GM03348 (cell line): Measurements from ENCODE around the gene ERC1.

ENCODE experiments used
- DNase-seq: peaks from one replicate; pipeline ENCODE4 v3.0.0; 2012; ENCODE audit warnings: low spot score

The ERC1 gene

DNA sequence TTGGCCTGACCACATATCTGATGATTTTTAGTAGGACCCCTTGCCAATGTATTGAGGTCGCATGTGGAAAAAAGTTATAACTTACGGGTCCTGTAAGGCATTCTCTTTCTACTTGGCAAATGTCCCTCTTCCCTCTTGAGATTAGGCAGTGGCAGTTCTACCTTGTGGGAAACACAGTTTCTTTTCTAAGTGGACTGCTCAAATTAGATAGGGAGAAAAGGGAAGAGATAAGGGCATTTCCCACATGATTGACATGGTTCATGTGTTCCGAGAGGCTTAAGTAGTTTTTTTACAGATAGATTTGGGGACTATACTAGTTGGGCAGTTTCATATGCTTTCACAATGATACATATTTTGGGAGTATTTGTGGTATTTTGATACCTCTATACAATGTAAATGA, 448.7 kb downstream of the ERC1 start:
- no peak for DNase-seq

DNA sequence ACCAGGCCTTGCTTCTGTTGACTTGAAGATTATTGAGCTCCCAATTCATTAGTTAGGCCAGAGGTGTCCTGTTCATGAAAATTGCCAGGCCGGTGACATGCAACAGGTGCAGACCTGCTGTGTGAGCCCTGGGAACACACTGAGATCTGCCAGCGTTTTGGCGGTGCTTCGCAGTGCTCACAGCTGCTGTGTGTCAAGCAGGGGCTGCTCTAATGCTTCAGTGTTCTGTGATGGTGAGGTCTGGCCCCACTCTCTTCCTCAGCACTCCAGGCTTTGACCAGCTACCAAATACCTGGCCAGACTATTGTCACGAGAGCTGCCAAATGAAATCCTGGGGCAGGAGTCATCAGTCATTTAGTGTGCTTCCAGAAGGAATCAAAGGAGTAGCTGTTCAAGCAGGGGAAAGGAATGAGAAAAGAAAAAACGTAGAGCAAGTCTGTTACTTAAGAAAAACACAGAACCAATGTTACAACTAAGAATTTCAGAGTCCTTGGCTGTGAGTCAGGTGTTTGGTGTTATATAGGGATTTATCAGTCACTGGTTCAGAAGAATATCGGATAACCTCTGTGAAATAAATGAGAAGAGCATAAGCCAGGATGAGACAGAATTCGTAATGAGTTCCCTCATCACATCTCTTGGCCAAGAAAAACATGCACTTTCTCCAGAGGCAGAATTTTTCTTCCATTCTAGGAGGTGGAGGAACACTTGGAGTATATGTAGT, 452.6 kb downstream of the ERC1 start:
- DNase-seq, result peak; percentile 50

DNA sequence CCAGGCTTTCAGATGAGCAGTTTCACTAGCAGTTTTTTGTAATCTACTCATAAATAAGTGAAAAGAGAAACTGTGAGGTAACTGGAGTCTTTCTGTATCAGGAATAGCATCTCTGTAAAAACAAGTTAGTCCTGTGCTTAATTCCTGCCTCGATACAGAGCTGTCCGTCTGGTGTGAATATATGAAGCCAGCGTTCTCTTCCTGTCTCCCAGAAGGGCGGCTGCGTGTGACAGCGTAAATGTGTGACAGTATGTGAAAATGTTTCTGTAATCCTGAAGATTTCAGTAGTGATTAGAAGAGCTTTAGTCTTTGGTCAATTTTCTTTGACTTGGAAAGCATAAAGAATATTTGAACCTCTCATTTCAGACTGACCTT, 453.1 kb downstream of the ERC1 start:
- no peak for DNase-seq

DNA sequence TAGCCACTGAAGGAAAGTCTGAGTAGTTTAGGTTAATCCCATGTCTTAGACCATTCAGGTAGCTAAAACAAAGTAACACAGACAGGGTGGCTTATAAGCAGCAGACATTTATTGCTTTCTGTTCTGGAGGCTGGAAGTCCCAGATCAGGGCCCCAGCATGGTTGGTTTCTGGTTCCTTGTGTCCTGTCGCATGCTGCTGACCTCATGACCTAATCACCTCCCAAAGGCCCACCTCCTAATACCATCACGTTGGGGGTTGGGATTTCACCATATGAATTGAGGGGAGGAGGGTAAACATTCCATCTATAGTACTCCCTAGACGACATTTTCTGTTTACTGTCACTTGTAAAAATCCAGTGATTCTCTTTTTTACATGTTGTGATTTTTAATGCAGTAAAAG, 454.8 kb downstream of the ERC1 start:
- no peak for DNase-seq

DNA sequence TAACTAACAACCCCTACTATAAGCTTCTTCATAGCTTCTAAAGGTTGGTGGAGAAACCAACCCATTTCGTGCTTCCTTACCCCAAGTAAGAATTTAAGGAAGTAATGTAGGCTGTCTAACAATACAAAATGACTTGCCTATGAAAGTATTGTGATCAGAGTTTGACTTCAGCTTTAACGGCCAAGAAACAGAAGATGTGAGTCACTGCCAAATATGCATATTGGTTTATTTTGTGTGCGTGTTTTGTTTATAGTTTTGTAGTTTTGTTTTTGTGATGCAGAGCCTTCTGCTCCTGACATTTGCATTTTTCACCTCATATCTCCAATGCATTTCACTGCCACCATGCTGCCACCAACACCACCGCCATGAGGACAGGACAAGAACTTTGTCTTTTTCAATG, 457.3 kb downstream of the ERC1 start:
- DNase-seq, result no peak

DNA sequence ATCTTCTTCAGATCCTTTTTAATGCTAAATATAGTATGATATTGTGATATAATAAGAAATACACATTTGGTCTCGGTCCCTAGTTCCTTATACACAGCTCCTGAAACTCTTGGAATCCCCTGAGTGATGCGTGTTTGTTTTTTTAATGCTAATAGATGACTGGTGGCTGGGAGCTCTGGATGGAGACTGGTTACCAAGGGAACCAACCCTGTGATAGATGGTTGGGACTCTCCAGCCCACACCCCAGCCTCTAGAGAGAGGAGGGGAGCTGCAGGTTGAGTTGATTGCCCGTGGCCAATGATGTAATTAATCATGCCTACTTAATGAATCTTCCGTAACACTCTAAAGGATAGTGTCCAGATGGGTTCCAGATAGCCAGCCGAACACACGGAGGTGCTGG, 462.8 kb downstream of the ERC1 start:
- no peak for DNase-seq

DNA sequence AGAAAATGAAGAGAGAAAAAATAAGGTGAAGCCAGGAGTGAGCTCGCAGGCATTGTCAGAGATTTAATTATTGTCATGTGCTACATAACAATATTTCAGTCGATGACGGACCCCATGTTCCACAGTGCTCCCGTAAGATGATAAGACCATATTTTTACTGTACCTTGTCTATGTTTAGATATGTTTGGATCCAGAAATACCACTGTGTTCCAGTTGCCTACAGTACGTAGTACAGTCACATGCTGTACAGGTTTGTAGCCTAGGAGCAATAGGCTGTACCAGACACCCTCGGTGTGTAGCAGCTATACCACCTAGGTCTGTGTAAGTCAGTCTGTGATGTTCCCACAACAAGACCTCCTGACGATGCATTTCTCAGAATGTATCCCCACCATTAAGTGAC, 465.9 kb downstream of the ERC1 start:
- DNase-seq, result no peak

DNA sequence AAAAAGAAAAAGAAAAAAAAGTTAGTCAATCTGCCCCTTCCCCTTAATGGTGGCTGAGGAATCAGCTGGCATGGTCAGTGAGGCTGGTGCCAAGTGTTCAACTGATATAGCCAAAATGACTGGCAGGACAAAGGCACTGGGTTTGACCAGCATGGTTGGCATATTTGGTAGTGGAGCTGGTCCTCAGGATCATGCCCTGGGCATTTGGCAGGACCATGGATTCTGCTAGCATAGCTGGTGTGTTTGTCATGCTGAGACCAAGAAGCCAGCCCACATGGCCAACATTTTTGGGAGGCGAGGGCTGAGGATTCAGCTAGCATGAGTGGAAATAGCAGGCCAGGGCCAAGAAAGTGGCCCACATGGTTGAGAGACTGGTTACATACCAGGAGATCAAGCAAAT, 466.9 kb downstream of the ERC1 start:
- DNase-seq, result peak; percentile 88

DNA sequence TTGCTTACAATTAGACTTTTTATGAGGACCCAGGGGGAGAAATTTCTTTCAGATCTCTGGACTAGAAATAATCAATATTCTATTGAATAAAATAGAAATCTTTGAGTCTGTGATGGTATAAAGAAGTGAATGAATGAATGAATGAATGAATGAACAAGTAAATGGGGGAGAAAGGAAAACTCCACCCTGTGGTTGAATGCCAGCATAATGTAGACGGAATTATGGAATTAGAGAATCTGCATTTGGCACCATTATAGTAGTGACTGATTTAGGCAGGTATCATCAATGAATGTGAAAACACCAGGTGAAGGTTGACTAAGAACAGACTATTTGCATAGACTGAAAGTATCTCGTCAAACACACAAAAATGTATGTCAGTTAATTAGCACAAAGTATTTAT, 468.3 kb downstream of the ERC1 start:
- no peak for DNase-seq

DNA sequence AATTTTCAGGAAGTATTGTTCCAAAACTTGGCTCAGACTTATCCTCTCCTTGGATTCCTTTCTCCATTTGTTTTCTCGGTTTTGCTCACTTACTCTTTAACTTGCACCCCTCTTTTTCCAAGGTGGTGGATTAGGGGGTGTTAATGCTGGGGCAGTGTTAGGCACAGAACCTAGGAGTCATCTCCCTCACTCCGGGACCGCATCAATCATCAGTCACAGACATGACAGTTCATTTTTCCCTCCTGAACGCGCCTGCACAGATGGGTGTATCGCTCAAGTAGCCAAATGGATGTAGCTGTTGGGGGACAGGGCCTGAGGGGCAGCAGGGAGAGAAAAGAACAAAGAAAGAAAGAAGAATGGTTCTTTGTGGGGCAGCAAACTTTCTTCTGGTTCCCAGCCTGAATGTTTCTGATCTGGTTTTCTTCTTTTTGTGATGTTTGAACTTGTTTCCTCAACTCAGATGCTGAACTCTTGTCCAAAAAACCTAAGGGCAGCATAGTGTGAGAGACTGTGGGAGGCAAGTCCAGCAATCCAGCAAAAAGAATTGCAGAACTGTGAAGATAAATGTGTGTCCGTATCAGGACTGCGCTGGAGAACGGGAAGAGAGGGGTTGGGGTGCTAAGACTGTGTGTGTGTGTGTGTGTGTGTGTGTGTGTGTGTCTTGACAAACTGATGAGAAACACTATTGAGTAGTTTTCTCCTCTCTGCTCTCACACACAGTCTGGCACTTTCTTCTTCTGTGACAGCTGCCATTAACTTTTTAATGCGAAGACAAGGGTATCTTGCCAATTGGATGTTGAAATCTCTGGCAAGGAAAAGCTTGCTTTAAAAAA, 472.3 kb downstream of the ERC1 start:
- no peak for DNase-seq

DNA sequence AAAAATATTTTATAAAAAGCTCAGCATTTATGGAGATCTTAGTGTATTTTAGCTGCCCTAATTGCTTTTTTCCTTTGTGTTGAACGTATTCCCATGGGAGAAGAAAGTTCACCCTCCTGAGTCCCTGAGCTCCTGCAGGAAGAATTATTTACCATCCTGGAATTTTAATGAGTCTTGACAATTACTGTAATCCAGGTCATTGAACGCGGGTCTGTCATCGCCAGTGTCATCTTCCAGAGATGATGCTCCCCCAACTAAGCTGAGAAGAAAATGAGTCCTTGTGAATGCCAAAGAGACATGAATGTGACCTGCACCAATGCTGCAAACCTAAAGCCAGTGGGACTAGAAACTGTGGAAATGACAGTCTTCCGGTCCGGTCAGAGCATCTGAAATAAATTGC, 473.9 kb downstream of the ERC1 start:
- DNase-seq, result peak; percentile 15

DNA sequence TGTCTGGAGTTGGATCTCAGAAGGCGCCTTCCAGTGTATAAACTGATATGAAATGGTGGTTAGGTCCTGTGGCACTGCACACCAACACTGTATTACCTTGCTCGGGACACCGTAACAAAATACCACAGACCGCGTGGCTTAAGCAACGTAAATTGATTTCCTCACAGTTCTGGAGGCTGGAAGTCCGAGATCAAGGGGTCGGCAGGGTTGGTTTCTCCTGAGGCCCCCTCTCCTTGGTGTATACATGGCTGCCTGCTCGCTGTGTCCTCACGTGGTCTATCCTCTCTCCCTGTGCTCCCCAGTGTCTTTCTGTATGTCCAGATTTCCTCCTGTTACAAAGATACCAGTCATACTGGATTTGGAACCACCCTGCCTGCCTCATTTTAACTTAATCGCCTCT, 475.0 kb downstream of the ERC1 start:
- DNase-seq, result no peak

DNA sequence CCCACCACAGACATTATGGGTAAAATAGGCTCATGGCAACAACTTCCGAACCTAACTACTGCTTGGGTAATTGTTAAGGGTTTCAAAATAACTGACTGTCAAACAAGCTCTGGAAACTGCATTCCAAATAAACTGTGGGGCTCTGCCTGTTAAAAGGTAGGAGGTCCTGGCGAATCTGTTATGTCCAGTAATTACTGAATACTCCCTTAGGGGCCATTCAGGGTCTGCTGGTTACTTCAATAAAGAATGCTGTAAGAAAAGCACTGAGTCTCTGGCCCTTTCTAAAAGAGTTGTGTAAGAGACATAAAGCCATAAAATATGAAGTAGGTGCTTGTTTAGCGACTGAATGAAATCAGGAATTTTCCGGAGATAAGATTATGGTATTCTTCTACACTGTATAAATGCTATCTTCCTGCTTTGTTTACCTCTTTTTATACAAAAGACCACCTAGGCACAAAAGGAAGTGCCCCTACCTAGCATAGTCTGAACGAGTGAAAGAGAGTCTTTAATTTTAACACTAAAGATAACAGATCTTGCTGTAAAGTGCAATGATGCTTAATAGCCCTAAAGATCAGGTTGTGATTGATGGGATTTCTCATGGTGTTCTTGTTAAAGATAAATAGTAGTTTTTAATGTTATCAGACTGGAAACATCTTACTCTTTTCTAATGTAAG, 475.6 kb downstream of the ERC1 start:
- DNase-seq, result no peak

DNA sequence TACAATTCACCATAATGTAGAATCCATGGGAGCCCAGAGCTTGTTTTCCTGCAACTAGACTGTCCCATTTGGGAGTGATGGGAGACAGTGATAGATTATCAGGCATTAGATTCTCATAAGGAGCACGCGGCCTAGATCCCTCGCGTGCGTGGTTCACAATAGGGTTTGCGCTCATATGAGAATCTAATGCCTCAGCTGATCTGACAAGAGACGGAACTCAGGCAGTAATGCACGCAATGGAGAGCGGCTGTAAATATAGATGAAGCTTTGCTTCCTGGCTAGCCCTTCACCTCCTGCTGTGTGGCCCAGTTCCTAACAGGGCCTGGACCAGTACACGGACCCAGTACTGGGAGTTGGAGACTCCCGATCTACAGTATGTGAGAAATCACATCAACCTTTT, 476.7 kb downstream of the ERC1 start:
- no peak for DNase-seq

DNA sequence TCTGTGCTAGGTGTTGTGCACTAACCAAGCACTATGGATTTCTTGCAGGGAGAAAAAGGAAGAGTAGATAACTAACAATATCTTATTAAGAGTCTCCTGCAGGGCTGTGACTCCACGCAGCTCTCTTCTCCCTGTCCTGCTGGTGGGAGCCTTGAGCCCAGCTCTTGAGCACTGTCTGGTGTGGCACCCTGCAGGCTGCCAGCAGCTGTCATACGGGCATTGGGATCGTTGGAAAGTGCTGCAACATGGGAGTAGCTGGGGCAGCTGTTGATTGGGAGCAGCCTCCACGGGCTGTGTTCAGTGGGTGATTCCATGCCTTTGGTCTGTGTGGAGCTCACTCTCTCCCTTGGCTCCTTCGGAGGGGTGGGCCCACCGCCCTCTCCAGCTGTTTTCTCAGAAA, 478.0 kb downstream of the ERC1 start:
- DNase-seq, result no peak

DNA sequence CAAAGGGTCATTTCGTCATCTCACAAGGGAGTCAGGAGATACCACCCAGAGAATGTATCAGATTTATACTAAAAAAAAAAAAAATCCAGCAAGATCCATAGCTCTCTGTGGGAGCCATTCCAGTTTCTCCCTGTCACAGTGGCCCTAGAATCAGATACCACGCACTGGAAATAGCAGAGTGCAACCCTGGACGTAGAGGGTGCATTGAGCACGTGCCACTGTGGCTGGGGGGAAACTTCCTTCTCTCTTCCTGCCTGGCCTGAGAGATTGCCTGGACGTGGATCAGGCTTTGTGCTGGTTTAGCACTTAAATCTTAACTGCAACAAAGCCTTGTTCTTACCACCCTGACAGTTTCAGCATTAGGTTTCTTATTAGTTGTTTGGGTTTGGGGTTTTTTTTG, 479.0 kb downstream of the ERC1 start:
- no peak for DNase-seq

DNA sequence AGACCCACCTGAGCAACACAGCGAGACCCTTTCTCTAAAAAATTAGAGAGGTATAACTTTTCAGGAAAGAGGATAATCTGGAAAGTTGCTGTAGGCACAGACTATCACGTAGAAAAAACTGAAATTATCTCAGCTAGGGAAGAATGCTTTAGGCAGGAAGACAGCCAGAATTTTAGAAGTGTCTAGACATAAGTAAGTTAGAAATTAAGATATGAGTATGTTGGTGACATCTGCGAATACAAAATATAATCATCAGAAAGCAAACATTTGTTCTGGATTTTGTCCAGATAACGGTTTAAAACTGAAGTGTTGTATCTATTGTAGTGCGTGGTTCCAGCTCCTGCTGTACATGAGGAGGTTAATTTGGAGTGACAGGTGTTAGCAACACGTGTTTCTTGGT, 480.2 kb downstream of the ERC1 start:
- no peak for DNase-seq

DNA sequence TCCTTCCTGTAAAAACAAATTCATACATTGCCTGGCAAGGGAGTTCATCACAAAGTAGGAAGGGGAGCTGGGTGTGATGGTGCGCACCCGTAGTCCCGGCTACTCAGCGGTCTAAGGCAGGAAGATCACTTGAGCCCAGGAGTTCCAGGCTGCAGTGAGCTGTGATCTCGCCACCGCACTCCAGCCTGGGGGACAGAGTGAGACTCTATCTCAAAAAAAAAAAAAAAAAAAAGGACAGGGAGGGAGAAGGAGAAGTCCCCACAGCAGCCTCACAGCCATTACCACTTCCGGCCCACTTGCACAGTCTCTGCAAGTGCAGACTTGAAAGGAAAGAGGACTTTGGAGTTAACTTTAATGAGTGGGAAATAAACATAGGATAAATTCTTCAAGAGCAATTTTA, 482.4 kb downstream of the ERC1 start:
- no peak for DNase-seq

DNA sequence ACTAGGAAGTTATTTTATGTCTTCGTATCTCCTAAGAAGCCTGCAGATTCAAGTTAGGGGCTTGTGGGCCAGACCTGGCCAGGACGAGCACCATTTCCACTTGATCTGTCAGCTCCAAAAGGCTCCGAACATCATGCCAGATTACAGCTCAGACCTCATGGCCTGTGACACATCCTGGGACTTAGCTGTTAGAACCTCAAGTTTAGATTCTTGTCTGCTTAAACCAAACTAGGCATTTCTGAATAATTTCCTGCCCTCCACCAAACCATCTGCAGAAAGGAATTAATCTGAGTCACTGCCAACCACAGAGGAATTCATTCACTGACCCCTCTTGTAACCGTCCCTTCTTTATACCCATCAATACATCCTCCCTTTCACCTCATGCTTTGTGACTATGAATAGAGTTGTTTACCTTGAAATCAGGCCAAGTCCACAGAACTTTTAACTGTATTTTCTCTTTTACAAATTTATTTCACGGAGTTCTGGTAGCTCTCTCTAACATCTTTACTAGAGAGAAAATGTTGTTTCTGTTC, 483.1 kb downstream of the ERC1 start:
- DNase-seq, result peak; percentile 84

DNA sequence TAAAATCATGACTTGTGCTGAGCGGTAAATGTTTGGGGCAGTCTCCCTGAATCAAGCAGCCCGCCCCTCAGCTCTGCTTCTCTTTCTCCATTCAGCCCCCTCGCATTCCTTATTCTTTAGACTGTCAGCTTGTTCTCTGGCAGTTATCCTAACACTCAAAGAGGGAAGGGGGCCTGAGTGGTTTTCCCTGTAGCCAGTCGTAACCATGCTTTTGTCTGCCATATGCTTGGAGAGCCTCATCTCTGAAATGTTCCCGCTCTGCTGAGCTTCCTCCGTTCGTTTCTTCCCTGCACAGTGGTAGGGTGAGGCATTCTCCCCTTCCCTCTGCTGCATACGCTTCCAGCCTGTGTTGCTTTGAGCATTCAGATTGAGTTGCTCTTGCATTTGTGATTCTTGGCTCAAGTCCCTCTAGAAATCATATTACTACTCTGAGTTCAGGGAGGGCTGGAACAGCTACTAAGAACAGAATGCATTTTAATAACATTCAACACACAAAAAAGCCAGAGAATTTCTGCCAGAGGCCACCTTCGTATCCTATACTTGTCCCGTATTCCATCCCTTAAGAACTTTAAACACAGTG, 483.6 kb downstream of the ERC1 start:
- peak; percentile 63 for DNase-seq

DNA sequence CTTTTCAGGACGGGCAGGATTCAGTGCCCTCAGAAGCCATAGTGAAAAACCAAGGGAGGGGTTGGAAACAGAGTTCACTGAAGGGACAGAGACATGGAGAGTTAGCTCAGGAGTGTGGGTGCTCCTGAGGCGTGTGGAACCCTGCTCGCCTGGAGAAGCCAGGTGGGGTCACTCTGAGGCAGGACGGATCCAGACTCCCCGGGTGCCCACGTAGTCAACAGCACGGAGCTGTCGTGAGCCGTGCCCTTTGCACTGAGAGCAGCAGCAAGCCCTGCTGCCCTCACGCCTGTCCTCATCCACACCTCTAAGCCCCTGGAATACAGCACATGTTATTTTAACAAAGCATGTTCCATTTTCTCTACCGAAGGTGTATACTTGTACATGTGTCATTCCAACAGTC, 488.6 kb downstream of the ERC1 start:
- no peak for DNase-seq

DNA sequence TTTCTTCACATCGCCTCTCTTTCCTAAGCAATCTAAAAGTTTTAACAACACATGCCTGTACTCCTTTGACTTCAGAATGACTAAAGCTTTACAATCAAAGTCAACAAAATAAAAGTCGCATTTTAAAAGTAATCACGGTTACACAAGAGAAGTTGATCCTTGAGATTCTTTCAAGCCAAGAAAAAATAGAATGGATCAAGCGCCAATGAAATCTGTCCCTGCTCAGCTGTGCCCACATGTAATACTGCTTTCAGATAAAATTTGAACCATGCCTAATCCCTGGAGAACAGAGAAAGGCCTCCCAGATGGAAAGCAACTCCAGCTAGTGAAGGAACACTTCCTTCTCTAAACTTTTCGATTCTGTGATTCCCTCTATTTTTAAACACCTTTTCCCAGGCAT, 490.3 kb downstream of the ERC1 start:
- no peak for DNase-seq

DNA sequence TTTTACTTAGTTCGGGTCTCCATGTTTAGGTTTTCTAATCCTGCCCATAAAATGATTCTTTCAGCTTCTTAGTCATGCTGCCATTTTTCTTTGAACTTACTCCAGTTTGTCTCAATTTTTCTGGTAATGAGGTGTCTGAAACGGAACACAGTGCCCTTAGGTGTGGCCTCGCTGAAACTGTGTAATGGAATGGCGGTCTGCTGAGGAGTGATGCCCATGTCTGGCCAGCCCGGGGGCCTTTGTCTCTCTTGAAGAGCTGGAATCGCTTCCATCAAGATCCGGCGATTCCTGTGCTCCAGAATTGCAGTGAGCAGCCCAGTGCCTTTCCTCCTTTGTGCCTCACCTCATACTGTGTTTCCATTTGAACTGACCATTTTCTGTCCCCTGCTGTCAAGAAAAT, 490.9 kb downstream of the ERC1 start:
- no peak for DNase-seq
